HG03460 (cell line): ENCODE measurements around the gene AAK1.
A peak's percentile ranks its signal among the peaks of the same experiment; 100 is the strongest.
"Not testable (repeated sequence)": the region's sequence is repeated elsewhere in the genome, so short reads cannot be mapped to it uniquely, and the experiment has no call there.

Source experiments
- ATAC-seq: cut with Tn5 transposase; IDR thresholded peaks from one replicate; pipeline ENCODE4 v1.9.1; 2021; ENCODE audit not compliant: unreplicated experiment

Gene AAK1

GRCh38 chr2:69643602-69644505 lies at the start of gene AAK1:
Gene AAK1, minus strand, starts transcription at chr2:69643739. Its CDS starts 699 bp downstream, at chr2:69643040.
- ATAC-seq, result peak; percentile 39

GRCh38 chr2:69692424-69692823 lies 48.9 kb upstream of the AAK1 start:
- ATAC-seq, result no peak

- no peak for ATAC-seq
These were observed 46.4 kb upstream of the AAK1 start for GRCh38 chr2:69689969-69690368.

- no peak for ATAC-seq
These were observed 45.9 kb upstream of the AAK1 start for GRCh38 chr2:69689466-69689865.

- no peak for ATAC-seq
These were observed 44.6 kb upstream of the AAK1 start for GRCh38 chr2:69687971-69688611.

- ATAC-seq, result no peak
These were observed 43.3 kb upstream of the AAK1 start for GRCh38 chr2:69686813-69687212.

- ATAC-seq, result peak; percentile 70
These were observed 41.9 kb upstream of the AAK1 start for GRCh38 chr2:69685321-69686048.

- no peak for ATAC-seq
These were observed 39.8 kb upstream of the AAK1 start for GRCh38 chr2:69683170-69683971.

- no peak for ATAC-seq
These were observed 39.0 kb upstream of the AAK1 start for GRCh38 chr2:69682525-69682924.

- ATAC-seq, result no peak
These were observed 36.6 kb upstream of the AAK1 start for GRCh38 chr2:69680001-69680675.

GRCh38 chr2:69677914-69678313 lies 34.4 kb upstream of the AAK1 start:
- ATAC-seq, result no peak

- no peak for ATAC-seq
These were observed 32.6 kb upstream of the AAK1 start for GRCh38 chr2:69676146-69676545.

- no peak for ATAC-seq
These were observed 30.8 kb upstream of the AAK1 start for GRCh38 chr2:69674316-69674670.

- ATAC-seq, result not testable (repeated sequence)
These were observed 29.6 kb upstream of the AAK1 start for GRCh38 chr2:69673098-69673497.

GRCh38 chr2:69669666-69670065 lies 26.1 kb upstream of the AAK1 start:
- no peak for ATAC-seq

- no peak for ATAC-seq
These were observed 25.1 kb upstream of the AAK1 start for GRCh38 chr2:69668598-69668997.

- ATAC-seq, result no peak
These were observed 24.4 kb upstream of the AAK1 start for GRCh38 chr2:69667805-69668382.

GRCh38 chr2:69665152-69665551 lies 21.6 kb upstream of the AAK1 start:
- ATAC-seq, result no peak

GRCh38 chr2:69663860-69664259 lies 20.3 kb upstream of the AAK1 start:
- no peak for ATAC-seq

- not testable (repeated sequence) for ATAC-seq
These were observed 19.0 kb upstream of the AAK1 start for GRCh38 chr2:69662547-69662946.
